HG02610 (cell line): Measurements from ENCODE around the gene TTC13.

Experiments used
- ATAC-seq: cut with Tn5 transposase; IDR thresholded peaks from one replicate; pipeline ENCODE4 v1.9.1; 2021; ENCODE audit warnings: mild to moderate bottlenecking, moderate library complexity; ENCODE audit not compliant: unreplicated experiment

The TTC13 gene

DNA sequence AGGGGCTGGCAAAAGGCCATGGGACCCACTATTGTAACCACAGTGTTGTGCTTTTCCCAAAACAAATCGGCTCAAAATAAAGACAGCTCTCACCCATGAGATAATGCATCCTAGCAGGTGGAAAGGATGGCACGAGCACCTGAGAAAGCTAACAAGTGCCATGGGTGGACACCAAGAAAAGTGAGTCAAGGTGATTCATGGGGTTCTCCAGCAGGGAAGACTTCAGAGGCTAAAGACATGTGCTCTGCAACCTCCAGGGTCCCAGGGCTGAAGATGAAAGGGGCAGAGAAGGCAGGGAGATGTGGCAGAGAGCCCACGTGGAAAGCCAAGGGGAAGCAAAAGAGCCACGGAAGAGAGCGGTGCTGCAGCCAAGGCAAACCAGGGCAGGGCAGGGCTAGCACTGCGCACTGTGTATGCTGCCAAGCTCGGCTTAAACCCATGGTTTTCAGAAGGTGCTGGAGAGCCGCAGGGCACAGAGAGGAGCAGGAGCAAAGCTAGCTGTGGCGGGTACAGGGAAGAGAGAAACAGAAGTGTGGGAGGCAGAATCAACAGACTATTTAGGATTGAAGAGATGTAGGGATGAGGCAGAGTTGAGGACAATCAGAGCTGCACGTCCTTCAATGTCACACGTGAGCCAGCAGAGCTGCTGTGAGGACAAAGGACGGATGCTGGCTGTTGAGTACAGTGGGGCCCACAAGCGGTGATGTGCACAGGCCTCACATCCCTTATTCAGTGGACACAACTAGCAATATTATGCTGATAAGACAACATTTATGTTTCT, 68.5 kb downstream of the TTC13 start:
- ATAC-seq = no peak

GRCh38 chr1:230907472-230908205, 71.0 kb downstream of the TTC13 start:
- no peak for ATAC-seq

DNA sequence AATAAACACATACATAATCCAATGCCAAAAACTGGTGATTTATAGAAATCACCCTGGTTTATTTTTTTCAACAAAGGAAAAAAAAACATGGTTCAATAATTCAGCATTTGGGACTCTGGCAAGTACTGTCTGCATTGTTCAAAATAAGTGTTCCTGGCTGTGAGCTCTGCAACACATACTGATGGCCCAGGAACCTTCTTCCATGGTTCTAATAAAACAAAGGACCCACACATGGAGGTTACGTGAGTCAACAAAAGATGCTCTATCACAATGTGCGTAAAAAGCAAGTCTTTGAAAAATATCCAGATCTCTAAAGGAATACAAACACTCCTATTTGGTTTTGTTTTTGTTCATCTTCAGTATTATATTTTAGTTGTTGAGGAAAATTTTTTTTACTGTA, 72.4 kb downstream of the TTC13 start:
- ATAC-seq = no peak

DNA sequence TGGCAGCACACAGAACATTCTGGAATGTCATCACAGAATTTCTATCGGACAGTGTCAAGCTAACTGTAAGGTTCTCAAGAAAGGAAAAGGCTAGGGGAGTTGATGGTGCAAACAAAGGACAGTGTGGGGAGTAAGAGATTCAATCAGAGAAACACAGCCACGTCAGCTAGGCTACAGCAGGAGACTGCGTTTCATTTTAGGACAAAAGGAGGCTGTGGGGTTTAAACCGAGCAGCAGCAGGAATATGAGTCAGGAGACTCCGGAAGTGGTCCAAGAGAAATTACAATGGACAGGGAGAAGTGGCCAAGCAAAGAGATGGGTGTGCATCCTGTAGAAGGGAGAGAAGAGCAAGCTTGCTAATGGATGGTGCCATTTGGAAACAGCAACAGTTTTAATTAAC, 72.9 kb downstream of the TTC13 start:
- no peak for ATAC-seq

GRCh38 chr1:230902349-230902923, 76.2 kb downstream of the TTC13 start:
- no peak for ATAC-seq

DNA sequence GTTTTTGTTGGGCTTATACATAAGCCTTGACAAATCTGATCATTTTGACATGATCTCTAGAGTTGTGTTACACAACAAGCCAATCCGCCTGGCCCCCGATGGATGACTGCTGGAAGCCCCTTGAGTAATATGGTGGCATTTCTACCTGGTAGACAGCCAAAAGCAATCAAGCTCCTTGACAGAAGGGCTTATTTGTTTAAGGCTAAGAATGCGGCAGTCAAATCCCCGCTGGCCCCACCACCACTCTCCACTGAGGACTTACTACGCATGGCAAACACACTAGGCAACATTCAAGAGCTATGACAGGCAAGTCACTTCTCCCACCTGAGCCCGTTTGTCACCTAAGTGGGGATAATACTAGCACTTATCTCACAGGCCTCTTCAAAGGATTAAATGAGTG, 77.0 kb downstream of the TTC13 start:
- ATAC-seq = no peak

- ATAC-seq = no peak
Measured at GRCh38 chr1:230900984-230901383, 77.7 kb downstream of the TTC13 start.

- no peak for ATAC-seq
Measured at GRCh38 chr1:230899841-230900251, 78.8 kb downstream of the TTC13 start.

- ATAC-seq = no peak
Measured at GRCh38 chr1:230898748-230899147, 79.9 kb downstream of the TTC13 start.

- ATAC-seq = no peak
Measured at GRCh38 chr1:230898144-230898543, 80.5 kb downstream of the TTC13 start.

- ATAC-seq = no peak
Measured at GRCh38 chr1:230896779-230897178, 81.9 kb downstream of the TTC13 start.

GRCh38 chr1:230895452-230895851, 83.2 kb downstream of the TTC13 start:
- ATAC-seq = no peak

DNA sequence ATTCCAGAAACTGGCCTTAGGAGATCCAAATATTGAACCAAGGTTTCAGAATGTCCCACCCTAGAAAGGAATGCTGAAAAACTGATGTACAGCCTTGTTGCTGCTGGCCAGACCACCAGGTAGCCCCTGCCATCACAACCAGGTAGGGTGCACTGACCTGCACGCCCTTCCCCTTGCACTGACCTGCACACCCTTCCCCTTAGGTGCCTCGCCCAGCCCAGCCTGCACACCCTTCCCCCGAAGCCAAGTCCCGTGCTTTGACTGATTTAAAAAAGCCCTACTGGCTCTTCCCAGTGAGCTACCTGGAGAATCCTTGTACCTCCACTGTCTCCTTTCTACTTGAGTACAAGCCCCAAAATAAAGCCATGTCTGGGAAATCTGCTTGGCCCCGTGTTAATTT, 84.0 kb downstream of the TTC13 start:
- no peak for ATAC-seq

GRCh38 chr1:230894032-230894431, 84.6 kb downstream of the TTC13 start:
- ATAC-seq = no peak

DNA sequence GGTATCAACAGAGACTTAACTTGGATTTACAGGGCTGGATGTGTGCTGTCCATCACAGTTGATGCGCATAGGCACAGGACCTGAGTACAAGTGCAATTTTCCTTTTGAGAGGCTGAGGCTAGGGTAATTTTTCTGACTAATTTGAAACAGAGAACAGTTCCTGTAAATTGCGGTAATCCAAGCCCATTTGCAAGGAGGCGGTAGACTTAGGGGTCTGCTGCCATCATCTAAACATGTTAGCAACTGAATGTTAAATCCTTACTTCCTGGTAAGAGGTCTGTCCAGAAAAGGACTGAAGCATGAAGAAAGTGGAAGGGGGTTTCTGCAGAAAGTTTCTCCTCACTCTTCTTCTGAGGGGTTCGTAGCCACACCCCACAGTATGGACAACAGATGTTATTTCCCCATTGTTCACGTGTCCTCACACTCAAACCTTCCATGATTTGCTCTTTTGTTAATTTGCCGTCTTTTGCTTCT, 86.6 kb downstream of the TTC13 start:
- peak; percentile 75 for ATAC-seq

DNA sequence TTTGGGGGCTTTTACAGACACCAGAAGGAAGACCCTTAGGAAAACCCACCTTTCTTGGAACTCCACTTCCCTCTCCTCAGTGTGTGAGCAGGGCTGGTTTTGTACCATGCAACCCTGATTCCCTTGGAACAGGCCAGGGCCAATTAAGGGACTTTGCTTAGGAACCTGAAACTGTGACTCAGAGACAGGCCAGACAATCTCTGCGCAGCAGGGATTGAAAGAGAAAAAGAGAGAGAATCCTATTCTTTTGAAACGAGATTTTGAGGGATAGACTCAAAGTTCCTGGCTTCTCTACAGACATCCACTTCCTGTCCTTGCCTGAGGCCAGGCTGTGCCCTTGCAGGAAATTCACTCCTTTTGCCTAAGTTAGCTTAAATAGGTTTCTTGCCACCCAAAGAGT, 87.2 kb downstream of the TTC13 start:
- no peak for ATAC-seq

GRCh38 chr1:230884646-230885045, 94.0 kb downstream of the TTC13 start:
- ATAC-seq = no peak

DNA sequence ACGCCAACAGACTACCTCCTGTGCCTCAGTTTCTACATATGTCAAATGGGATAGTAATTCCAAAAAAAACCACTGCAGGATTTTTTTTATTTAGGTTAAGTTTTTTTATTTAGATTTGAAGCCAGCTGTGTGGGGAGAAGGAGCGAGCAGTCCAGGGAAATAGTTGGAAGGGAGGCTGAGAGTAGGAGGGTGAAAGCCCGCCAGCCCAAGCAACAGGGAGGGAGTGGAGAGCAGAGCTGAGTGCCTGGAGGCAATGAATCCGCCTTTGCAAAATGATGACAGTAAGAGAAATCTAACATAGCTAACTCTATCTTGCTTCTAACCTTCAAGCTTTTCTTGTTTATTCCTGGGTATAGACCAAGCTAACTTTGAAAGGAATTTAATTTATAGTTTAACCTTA, 94.7 kb downstream of the TTC13 start:
- ATAC-seq = no peak

GRCh38 chr1:230879778-230880177, 98.9 kb downstream of the TTC13 start:
- ATAC-seq = no peak

DNA sequence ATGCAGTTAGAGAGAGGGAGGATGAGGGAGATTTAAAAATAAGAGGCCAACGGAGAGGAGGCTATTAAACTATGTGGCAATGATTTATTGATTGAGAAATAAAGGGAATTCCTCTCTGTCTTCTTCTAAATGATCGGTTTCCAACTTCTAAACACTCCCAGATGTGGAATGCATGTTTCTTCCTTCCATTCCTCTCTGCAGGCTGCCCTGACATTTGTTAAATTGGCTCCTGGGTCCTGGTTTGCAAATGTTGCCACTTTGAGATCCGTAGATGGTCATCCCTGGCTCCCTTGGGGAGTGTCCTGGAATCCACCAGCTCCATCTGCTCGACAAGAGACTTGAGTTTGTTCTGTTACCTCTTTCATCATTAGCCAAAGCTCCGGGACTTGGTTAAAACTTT, 100.1 kb downstream of the TTC13 start:
- no peak for ATAC-seq

- no peak for ATAC-seq
Measured at GRCh38 chr1:230877924-230878590, 100.6 kb downstream of the TTC13 start.
